ENCODE results near the gene ADSS1. TPM values are rescaled to one million over a fixed set of nuclear protein-coding genes. Genes with fewer than 3 reads are reported as not detected.

Gene ADSS1
- total and polyA plus RNA-seq, 4 donors, result 5.3 to 9.3 (median 7.1) TPM

DNA sequence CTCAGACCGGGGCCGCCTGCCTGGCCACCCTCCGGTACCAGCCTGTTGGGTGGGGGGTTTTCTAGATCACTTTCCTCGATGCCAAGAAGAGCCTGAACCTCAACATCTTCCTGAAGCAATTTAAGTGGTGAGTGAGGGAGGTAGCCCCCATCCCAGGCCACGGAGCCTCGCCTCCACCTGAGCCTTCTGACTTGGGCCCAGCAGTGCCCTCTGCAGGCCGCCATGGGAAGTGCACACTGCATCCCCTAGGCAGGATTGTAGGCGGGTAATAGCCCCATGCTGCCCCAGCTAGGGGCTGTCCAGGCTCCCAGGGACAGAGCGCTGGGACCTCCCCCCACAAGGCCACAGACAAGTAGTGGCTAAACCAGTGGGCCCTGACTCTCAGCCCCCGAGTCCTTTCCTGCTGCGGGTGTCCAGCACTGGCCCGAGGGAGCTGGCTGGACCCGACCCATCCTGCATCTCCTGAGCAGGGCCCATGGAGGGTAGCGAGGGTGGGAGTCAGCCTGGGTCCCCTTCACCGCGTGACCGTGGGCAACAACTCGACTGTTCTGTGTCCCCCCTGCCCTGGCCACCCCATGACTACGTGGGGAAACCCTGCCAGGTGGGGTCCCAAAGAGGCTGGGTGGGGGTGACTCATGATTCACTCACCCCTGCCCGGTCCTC, 15.3 kb upstream of the ADSS1 start:
- 55 to 56% methylated on average over 20 of the region's 20 CpGs for WGBS, 2 donors
- no peak overlapping the region for H3K4me3 ChIP-seq
- no peaks in the 10 kb centered on the region for H3K27me3 ChIP-seq (ENCODE audit: control insufficient read depth in 3 of 3, insufficient read depth in 3 of 3, low read length in 2 of 3)
- TF ChIP-seq, protein P1, sequence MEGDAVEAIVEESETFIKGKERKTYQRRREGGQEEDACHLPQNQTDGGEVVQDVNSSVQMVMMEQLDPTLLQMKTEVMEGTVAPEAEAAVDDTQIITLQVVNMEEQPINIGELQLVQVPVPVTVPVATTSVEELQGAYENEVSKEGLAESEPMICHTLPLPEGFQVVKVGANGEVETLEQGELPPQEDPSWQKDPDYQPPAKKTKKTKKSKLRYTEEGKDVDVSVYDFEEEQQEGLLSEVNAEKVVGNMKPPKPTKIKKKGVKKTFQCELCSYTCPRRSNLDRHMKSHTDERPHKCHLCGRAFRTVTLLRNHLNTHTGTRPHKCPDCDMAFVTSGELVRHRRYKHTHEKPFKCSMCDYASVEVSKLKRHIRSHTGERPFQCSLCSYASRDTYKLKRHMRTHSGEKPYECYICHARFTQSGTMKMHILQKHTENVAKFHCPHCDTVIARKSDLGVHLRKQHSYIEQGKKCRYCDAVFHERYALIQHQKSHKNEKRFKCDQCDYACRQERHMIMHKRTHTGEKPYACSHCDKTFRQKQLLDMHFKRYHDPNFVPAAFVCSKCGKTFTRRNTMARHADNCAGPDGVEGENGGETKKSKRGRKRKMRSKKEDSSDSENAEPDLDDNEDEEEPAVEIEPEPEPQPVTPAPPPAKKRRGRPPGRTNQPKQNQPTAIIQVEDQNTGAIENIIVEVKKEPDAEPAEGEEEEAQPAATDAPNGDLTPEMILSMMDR (IDR thresholded peaks at IDR 0.05; ENCODE audit: control extremely low read depth, extremely low read depth), result peak; percentile 87
- peak; percentile 66 to 74 (median 66) for DNase-seq
- H3K9ac ChIP-seq (ENCODE audit: insufficient read depth in 1 of 2, low read length in 2 of 2), result no peak overlapping the region
- H3K36me3 ChIP-seq (ENCODE audit: control insufficient read depth in 4 of 4, insufficient read depth in 4 of 4, low read length in 4 of 4), result peaks cover 0 to 68% (median 17%) of the 10 kb centered on the region in 4 donors
- peak; percentile 74 for ATAC-seq (ENCODE audit: insufficient read depth, low FRiP score)
- no peaks in the 10 kb centered on the region for H3K4me1 ChIP-seq (ENCODE audit: control insufficient read depth in 5 of 5, insufficient read depth in 5 of 5, low read length in 5 of 5)
- H3K27ac ChIP-seq (ENCODE audit: low read depth in 1 of 2, low read length in 1 of 2), result no peak overlapping the region
- H3K9me3 ChIP-seq (ENCODE audit: control insufficient read depth in 4 of 4, insufficient read depth in 3 of 4, low read length in 3 of 4), result no peaks in the 10 kb centered on the region

- WGBS, 2 donors, result 89 to 91% methylated on average over 18 of the region's 18 CpGs
- H3K36me3 ChIP-seq (ENCODE audit: control insufficient read depth in 4 of 4, insufficient read depth in 4 of 4, low read length in 4 of 4), result peaks cover 0 to 68% (median 13%) of the 10 kb centered on the region in 4 donors
- H3K27me3 ChIP-seq (ENCODE audit: control insufficient read depth in 3 of 3, insufficient read depth in 3 of 3, low read length in 2 of 3), result no peaks in the 10 kb centered on the region
- H3K27ac ChIP-seq (ENCODE audit: low read depth in 1 of 2, low read length in 1 of 2), result no peak overlapping the region
- TF ChIP-seq, protein P1 (IDR thresholded peaks at IDR 0.05; ENCODE audit: control extremely low read depth, extremely low read depth), result no peak
- H3K4me1 ChIP-seq (ENCODE audit: control insufficient read depth in 5 of 5, insufficient read depth in 5 of 5, low read length in 5 of 5), result no peaks in the 10 kb centered on the region
- no peaks in the 10 kb centered on the region for H3K9me3 ChIP-seq (ENCODE audit: control insufficient read depth in 4 of 4, insufficient read depth in 3 of 4, low read length in 3 of 4)
- no peak overlapping the region for H3K9ac ChIP-seq (ENCODE audit: insufficient read depth in 1 of 2, low read length in 2 of 2)
- DNase-seq, result no peak
- no peak overlapping the region for H3K4me3 ChIP-seq
- no peak for ATAC-seq (ENCODE audit: insufficient read depth, low FRiP score)
Observed at GRCh38 chr14:104709387-104710039, 14.5 kb upstream of the ADSS1 start.

- ATAC-seq (ENCODE audit: insufficient read depth, low FRiP score), result no peak
- no peak for DNase-seq
- TF ChIP-seq, protein P1 (IDR thresholded peaks at IDR 0.05; ENCODE audit: control extremely low read depth, extremely low read depth), result no peak
- Histone ChIP-seq H3K4me1 (ENCODE audit: control insufficient read depth in 5 of 5, insufficient read depth in 5 of 5, low read length in 5 of 5) (no peaks in the 10 kb centered on the region), H3K27me3 (ENCODE audit: control insufficient read depth in 3 of 3, insufficient read depth in 3 of 3, low read length in 2 of 3) (no peaks in the 10 kb centered on the region), H3K4me3 (no peak overlapping the region), H3K27ac (ENCODE audit: low read depth in 1 of 2, low read length in 1 of 2) (no peak overlapping the region), H3K9me3 (ENCODE audit: control insufficient read depth in 4 of 4, insufficient read depth in 3 of 4, low read length in 3 of 4) (no peaks in the 10 kb centered on the region), H3K9ac (ENCODE audit: insufficient read depth in 1 of 2, low read length in 2 of 2) (no peak overlapping the region), H3K36me3 (ENCODE audit: control insufficient read depth in 4 of 4, insufficient read depth in 4 of 4, low read length in 4 of 4) (peaks cover 0 to 75% (median 12%) of the 10 kb centered on the region in 4 donors)
- WGBS, 2 donors, result 94% methylated on average over 34 of the region's 34 CpGs
Observed at GRCh38 chr14:104710071-104710735, 13.8 kb upstream of the ADSS1 start.

All from lung (tissue), 12 donors.